Thymus (tissue), 11 donors: Measurements from ENCODE around the gene HOXC9. TPM values are rescaled to one million over a fixed set of nuclear protein-coding genes. Genes with fewer than 3 reads are reported as not detected.

ENCODE experiments used
- DNase-seq, 9 donors: peaks; one replicate each; pipeline ENCODE4 v3.0.0-alpha.2; 2013; ENCODE audit warnings: low spot score in 9 of 9, low read depth in 6 of 9, missing footprints in 1 of 9
- H3K27ac ChIP-seq, 2 donors: one replicate each; pipeline ENCODE4 v1.5.1; 2013; ENCODE audit warnings: control low read depth in 1 of 2, low read depth in 1 of 2, low read length in 1 of 2, mild to moderate bottlenecking in 1 of 2, moderate library complexity in 1 of 2
- H3K27me3 ChIP-seq, 2 donors: one replicate each; pipeline ENCODE4 v1.5.1; 2013; ENCODE audit warnings: low read length in 1 of 2; ENCODE audit not compliant: control insufficient read depth in 2 of 2, insufficient read depth in 1 of 2
- H3K36me3 ChIP-seq, 2 donors: one replicate each; pipeline ENCODE4 v1.5.1; 2013; ENCODE audit warnings: low read length in 1 of 2, mild to moderate bottlenecking in 1 of 2, moderate library complexity in 1 of 2; ENCODE audit not compliant: control insufficient read depth in 2 of 2, insufficient read depth in 2 of 2
- H3K4me1 ChIP-seq, 2 donors: one replicate each; pipeline ENCODE4 v1.5.1; 2013; ENCODE audit warnings: low read length in 2 of 2; ENCODE audit not compliant: control insufficient read depth in 2 of 2, insufficient read depth in 2 of 2
- H3K4me3 ChIP-seq, 2 donors: one replicate each; pipeline ENCODE4 v1.5.1; 2013; ENCODE audit warnings: low read length in 2 of 2, control low read depth in 1 of 2, mild to moderate bottlenecking in 1 of 2
- H3K9me3 ChIP-seq, 2 donors: one replicate each; pipeline ENCODE4 v1.5.1; 2013; ENCODE audit warnings: low read length in 1 of 2, mild to moderate bottlenecking in 1 of 2; ENCODE audit not compliant: control insufficient read depth in 2 of 2, insufficient read depth in 1 of 2
- WGBS: extraction: QIAGEN DNeasy Blood & Tissue Kit; methylation state at CpG from one replicate; pipeline ENCODE4 v1.1.7; 2013; 5-methylcytosine and 5-hydroxymethylcytosine counted together
- polyA plus RNA-seq: library from polyadenylated mRNA; stranded (reverse); fragments of 200-250 nt; gene quantifications from one replicate; pipeline ENCODE4 v1.2.3, GENCODE V29; 2013
- total RNA-seq: library from RNA; stranded (reverse); fragments of 120-200 nt; gene quantifications from one replicate; pipeline ENCODE4 v1.2.4, GENCODE V29; 2013
- donor health status: healthy.

Gene HOXC9
- total and polyA plus RNA-seq, 2 donors = 0.09 to 0.43 TPM

- H3K4me3 ChIP-seq = no peak overlapping the region
- H3K36me3 ChIP-seq = no peaks in the 10 kb centered on the region
- 19% methylated on average over 10 of the region's 10 CpGs for WGBS
- DNase-seq = no peak
- H3K4me1 ChIP-seq = peaks cover 3 to 6% of the 10 kb centered on the region in 2 donors
- H3K9me3 ChIP-seq = peaks cover 0 to 4% of the 10 kb centered on the region in 2 donors
- no peak overlapping the region for H3K27ac ChIP-seq
- peaks cover 82 to 100% of the 10 kb centered on the region in 2 donors for H3K27me3 ChIP-seq
These were observed 10.4 kb downstream of the HOXC9 start for GRCh38 chr12:54010053-54010971.

- no peak overlapping the region for H3K27ac ChIP-seq
- H3K27me3 ChIP-seq = peaks cover 83 to 100% of the 10 kb centered on the region in 2 donors
- H3K4me1 ChIP-seq = peaks cover 2 to 4% of the 10 kb centered on the region in 2 donors
- H3K4me3 ChIP-seq = no peak overlapping the region
- DNase-seq = no peak
- H3K9me3 ChIP-seq = peaks cover 0 to 4% of the 10 kb centered on the region in 2 donors
- WGBS = 8% methylated on average over 17 of the region's 17 CpGs
- H3K36me3 ChIP-seq = no peaks in the 10 kb centered on the region
These were observed 11.2 kb downstream of the HOXC9 start for GRCh38 chr12:54010972-54011664.

GRCh38 chr12:54011665-54012532 lies 11.9 kb downstream of the HOXC9 start:
- no peaks in the 10 kb centered on the region for H3K4me1 ChIP-seq
- H3K27me3 ChIP-seq = peaks cover 83 to 100% of the 10 kb centered on the region in 2 donors
- peaks cover 0 to 4% of the 10 kb centered on the region in 2 donors for H3K9me3 ChIP-seq
- no peak overlapping the region for H3K27ac ChIP-seq
- WGBS = 27% methylated on average over 14 of the region's 14 CpGs
- no peaks in the 10 kb centered on the region for H3K36me3 ChIP-seq
- H3K4me3 ChIP-seq = no peak overlapping the region
- no peak for DNase-seq

- H3K27me3 ChIP-seq = peaks cover 81 to 100% of the 10 kb centered on the region in 2 donors
These were observed 12.9 kb downstream of the HOXC9 start for GRCh38 chr12:54012631-54013409.

GRCh38 chr12:54014377-54015017 lies 14.5 kb downstream of the HOXC9 start:
- no peak for DNase-seq
- H3K4me1 ChIP-seq = peaks cover 3 to 17% of the 10 kb centered on the region in 2 donors
- no peak overlapping the region for H3K27ac ChIP-seq
- H3K27me3 ChIP-seq = peaks cover 83 to 100% of the 10 kb centered on the region in 2 donors
- H3K9me3 ChIP-seq = peaks cover 0 to 13% of the 10 kb centered on the region in 2 donors
- WGBS = 7% methylated on average over 36 of the region's 36 CpGs
- H3K36me3 ChIP-seq = no peaks in the 10 kb centered on the region
- H3K4me3 ChIP-seq = no peak overlapping the region

More at GRCh38 chr12:54012631-54013409, 12.9 kb downstream of the HOXC9 start:
- H3K27ac ChIP-seq = no peak overlapping the region
- no peak overlapping the region for H3K4me3 ChIP-seq
- H3K36me3 ChIP-seq = no peaks in the 10 kb centered on the region
- DNase-seq = no peak
- WGBS = 30% methylated on average over 6 of the region's 6 CpGs
- H3K9me3 ChIP-seq = peaks cover 0 to 8% of the 10 kb centered on the region in 2 donors
- H3K4me1 ChIP-seq = peaks cover 0 to 7% of the 10 kb centered on the region in 2 donors

- peaks cover 3 to 23% of the 10 kb centered on the region in 2 donors for H3K4me1 ChIP-seq
- H3K36me3 ChIP-seq = no peaks in the 10 kb centered on the region
- H3K27ac ChIP-seq = no peak overlapping the region
- peaks cover 84 to 100% of the 10 kb centered on the region in 2 donors for H3K27me3 ChIP-seq
- 9% methylated on average over 23 of the region's 23 CpGs for WGBS
- peaks cover 0 to 13% of the 10 kb centered on the region in 2 donors for H3K9me3 ChIP-seq
- H3K4me3 ChIP-seq = no peak overlapping the region
- no peak for DNase-seq
These were observed 15.3 kb downstream of the HOXC9 start for GRCh38 chr12:54015018-54015931.

GRCh38 chr12:54016051-54016450 lies 16.1 kb downstream of the HOXC9 start:
- Histone ChIP-seq H3K9me3 (peaks cover 0 to 12% of the 10 kb centered on the region in 2 donors), H3K27ac (no peak overlapping the region), H3K4me3 (no peak overlapping the region), H3K4me1 (peaks cover 3 to 23% of the 10 kb centered on the region in 2 donors), H3K36me3 (no peaks in the 10 kb centered on the region), H3K27me3 (peaks cover 86 to 100% of the 10 kb centered on the region in 2 donors)
- no peak for DNase-seq
- WGBS = 20% methylated on average over 3 of the region's 3 CpGs
